H4 (cell line): ENCODE results near the gene NR2F1. TPM values are rescaled to one million over a fixed set of nuclear protein-coding genes. Genes with fewer than 3 reads are reported as not detected.

Source experiments
- DNase-seq: peaks from one replicate; pipeline ENCODE4 v3.0.0-alpha.2; 2015; ENCODE audit warnings: low spot score
- total RNA-seq: library from RNA; depleted of rRNA; stranded (reverse); fragments of >200 nt; shearing (Covaris generic); gene quantifications from 2 replicates; pipeline ENCODE4 v1.2.3, GENCODE V29; 2014; rRNA removed

The NR2F1 gene
- total RNA-seq, 1 experiment from 2014 or later: 6.5 TPM

- DNase-seq: no peak
These were observed 59.5 kb downstream of the NR2F1 start for GRCh38 chr5:93642526-93642925.

Other genes with a start within 250 kb of the NR2F1 start
- gene NR2F1-AS1, start 2.0 kb upstream of the NR2F1 start, total RNA-seq: 5.2 and 10.4 TPM in 2 replicates
- gene POU5F2, start 158.4 kb downstream of the NR2F1 start, total RNA-seq: 0.04 TPM in 1 of 2 replicates, not detected in the other